Measurements from ENCODE around the gene TMEM131. TPM values are rescaled to one million over a fixed set of nuclear protein-coding genes. Genes with fewer than 3 reads are reported as not detected.
"Not testable (repeated sequence)": the region's sequence is repeated elsewhere in the genome, so short reads cannot be mapped to it uniquely, and the experiment has no call there.

Gene TMEM131
- total RNA-seq, 1 donor from 2014 or later: 20.0 TPM

GRCh38 chr2:97957432-97958183 lies 38.1 kb downstream of the TMEM131 start:
- Histone ChIP-seq H3K27ac (no peak overlapping the region), H3K4me1 (peaks cover 0 to 3% of the 10 kb centered on the region in 2 donors), H3K27me3 (no peaks in the 10 kb centered on the region), H3K36me3 (no peaks in the 10 kb centered on the region), H3K9me3 (no peaks in the 10 kb centered on the region), H3K4me3 (no peak overlapping the region)
- intact Hi-C loops (cut with DNase I): no loop called here
- TF ChIP-seq, protein P1, sequence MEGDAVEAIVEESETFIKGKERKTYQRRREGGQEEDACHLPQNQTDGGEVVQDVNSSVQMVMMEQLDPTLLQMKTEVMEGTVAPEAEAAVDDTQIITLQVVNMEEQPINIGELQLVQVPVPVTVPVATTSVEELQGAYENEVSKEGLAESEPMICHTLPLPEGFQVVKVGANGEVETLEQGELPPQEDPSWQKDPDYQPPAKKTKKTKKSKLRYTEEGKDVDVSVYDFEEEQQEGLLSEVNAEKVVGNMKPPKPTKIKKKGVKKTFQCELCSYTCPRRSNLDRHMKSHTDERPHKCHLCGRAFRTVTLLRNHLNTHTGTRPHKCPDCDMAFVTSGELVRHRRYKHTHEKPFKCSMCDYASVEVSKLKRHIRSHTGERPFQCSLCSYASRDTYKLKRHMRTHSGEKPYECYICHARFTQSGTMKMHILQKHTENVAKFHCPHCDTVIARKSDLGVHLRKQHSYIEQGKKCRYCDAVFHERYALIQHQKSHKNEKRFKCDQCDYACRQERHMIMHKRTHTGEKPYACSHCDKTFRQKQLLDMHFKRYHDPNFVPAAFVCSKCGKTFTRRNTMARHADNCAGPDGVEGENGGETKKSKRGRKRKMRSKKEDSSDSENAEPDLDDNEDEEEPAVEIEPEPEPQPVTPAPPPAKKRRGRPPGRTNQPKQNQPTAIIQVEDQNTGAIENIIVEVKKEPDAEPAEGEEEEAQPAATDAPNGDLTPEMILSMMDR (IDR thresholded peaks at IDR 0.05): no peak
- no peak for DNase-seq (ENCODE audit: low spot score in 2 of 2)

GRCh38 chr2:97956753-97957152 lies 39.0 kb downstream of the TMEM131 start:
- H3K4me1 ChIP-seq; DNase-seq (ENCODE audit: low spot score in 2 of 2); H3K27ac ChIP-seq; intact Hi-C loops (cut with DNase I); H3K27me3 ChIP-seq; H3K9me3 ChIP-seq; H3K4me3 ChIP-seq; H3K36me3 ChIP-seq: not testable (repeated sequence)

GRCh38 chr2:97953853-97954252 lies 41.9 kb downstream of the TMEM131 start:
- TF ChIP-seq, protein P1 (IDR thresholded peaks at IDR 0.05): no peak
- no peak for DNase-seq (ENCODE audit: low spot score in 2 of 2)

DNA sequence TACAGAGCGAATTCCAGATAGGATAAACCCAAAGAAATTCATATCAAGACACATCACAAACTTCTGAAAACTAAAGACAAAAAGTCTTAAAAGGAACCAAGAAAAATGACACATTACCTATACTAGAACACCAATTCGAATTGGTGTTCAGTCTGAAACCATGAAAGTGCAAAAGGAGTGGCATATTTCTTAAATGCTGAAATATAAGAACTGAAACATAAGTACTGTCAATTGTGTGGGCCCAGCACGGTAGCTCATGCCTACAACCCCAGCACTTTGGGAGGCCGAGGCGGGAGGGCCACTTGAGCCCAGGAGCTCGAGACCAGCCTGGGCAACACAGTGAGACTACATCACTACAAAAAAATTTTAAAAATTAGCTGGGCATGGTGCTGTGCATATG lies 43.4 kb downstream of the TMEM131 start:
- Histone ChIP-seq H3K9me3 (no peaks in the 10 kb centered on the region), H3K27ac (no peak overlapping the region), H3K36me3 (no peaks in the 10 kb centered on the region), H3K4me1 (peaks cover 0 to 4% of the 10 kb centered on the region in 2 donors), H3K27me3 (no peaks in the 10 kb centered on the region), H3K4me3 (no peak overlapping the region)
- intact Hi-C loops (cut with DNase I): no loop called here
- no peak for DNase-seq (ENCODE audit: low spot score in 2 of 2)
- TF ChIP-seq, protein P1 (IDR thresholded peaks at IDR 0.05): no peak

More at GRCh38 chr2:97953853-97954252, 41.9 kb downstream of the TMEM131 start:
- Histone ChIP-seq H3K27ac (no peak overlapping the region), H3K4me1 (peaks cover 0 to 7% of the 10 kb centered on the region in 2 donors), H3K27me3 (no peaks in the 10 kb centered on the region), H3K4me3 (no peak overlapping the region), H3K36me3 (no peaks in the 10 kb centered on the region), H3K9me3 (no peaks in the 10 kb centered on the region)
- intact Hi-C loops (cut with DNase I): no loop called here

- TF ChIP-seq, protein P1 (IDR thresholded peaks at IDR 0.05): no peak
- intact Hi-C loops (cut with DNase I): no loop called here
- Histone ChIP-seq H3K9me3 (no peaks in the 10 kb centered on the region), H3K36me3 (no peaks in the 10 kb centered on the region), H3K4me3 (no peak overlapping the region), H3K4me1 (peaks cover 0 to 4% of the 10 kb centered on the region in 2 donors), H3K27ac (peak overlapping the region in 1 of 2 donors; percentile 3), H3K27me3 (no peaks in the 10 kb centered on the region)
- no peak for DNase-seq (ENCODE audit: low spot score in 2 of 2)
These were observed 44.5 kb downstream of the TMEM131 start for GRCh38 chr2:97951155-97951680.

- no peaks in the 10 kb centered on the region for H3K27me3 ChIP-seq
- H3K9me3 ChIP-seq: no peaks in the 10 kb centered on the region
- H3K36me3 ChIP-seq: no peaks in the 10 kb centered on the region
- TF ChIP-seq, protein P1 (IDR thresholded peaks at IDR 0.05): no peak
- no peak overlapping the region for H3K4me3 ChIP-seq
- peak overlapping the region in 1 of 2 donors; percentile 3 for H3K27ac ChIP-seq
- no peak for DNase-seq (ENCODE audit: low spot score in 2 of 2)
- H3K4me1 ChIP-seq: peaks cover 0 to 4% of the 10 kb centered on the region in 2 donors
- intact Hi-C loops (cut with DNase I): no loop called here
These were observed 45.2 kb downstream of the TMEM131 start for GRCh38 chr2:97950329-97951154.

Data from ascending aorta (tissue), 2 donors.